Measurements from ENCODE around the gene RTN4R.
A peak's percentile ranks its signal among the peaks of the same experiment; 100 is the strongest.

The RTN4R gene

GRCh38 chr22:20247010-20247505 lies 21.1 kb downstream of the RTN4R start:
- no peaks in the 10 kb centered on the region for H3K36me3 Mint-ChIP-seq (ENCODE audit: low read depth)
- H3K27me3 Mint-ChIP-seq (ENCODE audit: low read depth), result peaks cover 8% of the 10 kb centered on the region
- peak overlapping the region in 2 of 3 experiments; percentile 23 to 72 for H3K27ac Mint-ChIP-seq
- no peak overlapping the region for H3K4me3 Mint-ChIP-seq
- H3K4me1 Mint-ChIP-seq, result peaks cover 50% of the 10 kb centered on the region
- peaks cover 2% of the 10 kb centered on the region for H3K9me3 Mint-ChIP-seq
- no peak for TF ChIP-seq CTCF (IDR thresholded peaks at IDR 0.05; ENCODE audit: unreplicated experiment in 3 of 3)

GRCh38 chr22:20246368-20247009 lies 21.6 kb downstream of the RTN4R start:
- H3K27ac Mint-ChIP-seq, result peak overlapping the region; percentile 35 to 96 (median 76)
- H3K4me3 Mint-ChIP-seq, result no peak overlapping the region
- no peak for TF ChIP-seq CTCF (IDR thresholded peaks at IDR 0.05; ENCODE audit: unreplicated experiment in 3 of 3)
- peaks cover 50% of the 10 kb centered on the region for H3K4me1 Mint-ChIP-seq
- peaks cover 8% of the 10 kb centered on the region for H3K27me3 Mint-ChIP-seq (ENCODE audit: low read depth)
- peaks cover 2% of the 10 kb centered on the region for H3K9me3 Mint-ChIP-seq
- H3K36me3 Mint-ChIP-seq (ENCODE audit: low read depth), result no peaks in the 10 kb centered on the region

GRCh38 chr22:20245577-20246367 lies 22.3 kb downstream of the RTN4R start:
- TF ChIP-seq CTCF (IDR thresholded peaks at IDR 0.05; ENCODE audit: unreplicated experiment in 3 of 3), result no peak
- Mint-ChIP-seq H3K27ac (peak overlapping the region; percentile 76 to 96 (median 91)), H3K4me1 (peaks cover 56% of the 10 kb centered on the region), H3K36me3 (ENCODE audit: low read depth) (no peaks in the 10 kb centered on the region), H3K4me3 (peak overlapping the region; percentile 16 to 68 (median 52)), H3K27me3 (ENCODE audit: low read depth) (peaks cover 8% of the 10 kb centered on the region), H3K9me3 (peaks cover 2% of the 10 kb centered on the region)

- Mint-ChIP-seq H3K4me3 (peak overlapping the region in 2 of 3 experiments; percentile 29 to 37), H3K36me3 (ENCODE audit: low read depth) (no peaks in the 10 kb centered on the region), H3K27me3 (ENCODE audit: low read depth) (peaks cover 8% of the 10 kb centered on the region), H3K4me1 (peaks cover 56% of the 10 kb centered on the region), H3K9me3 (no peaks in the 10 kb centered on the region), H3K27ac (peak overlapping the region; percentile 76 to 96 (median 91))
- no peak for TF ChIP-seq CTCF (IDR thresholded peaks at IDR 0.05; ENCODE audit: unreplicated experiment in 3 of 3)
Measured at GRCh38 chr22:20244691-20245576, 23.2 kb downstream of the RTN4R start.

- Mint-ChIP-seq H3K27ac (peak overlapping the region; percentile 90 to 98 (median 96)), H3K4me1 (peaks cover 55% of the 10 kb centered on the region), H3K27me3 (ENCODE audit: low read depth) (peaks cover 8% of the 10 kb centered on the region), H3K9me3 (no peaks in the 10 kb centered on the region), H3K4me3 (no peak overlapping the region), H3K36me3 (ENCODE audit: low read depth) (no peaks in the 10 kb centered on the region)
- TF ChIP-seq CTCF (IDR thresholded peaks at IDR 0.05; ENCODE audit: unreplicated experiment in 3 of 3), result no peak
Measured at GRCh38 chr22:20244250-20244648, 23.9 kb downstream of the RTN4R start.
